ENCODE results near the gene MC2R.

MC2R gene

DNA sequence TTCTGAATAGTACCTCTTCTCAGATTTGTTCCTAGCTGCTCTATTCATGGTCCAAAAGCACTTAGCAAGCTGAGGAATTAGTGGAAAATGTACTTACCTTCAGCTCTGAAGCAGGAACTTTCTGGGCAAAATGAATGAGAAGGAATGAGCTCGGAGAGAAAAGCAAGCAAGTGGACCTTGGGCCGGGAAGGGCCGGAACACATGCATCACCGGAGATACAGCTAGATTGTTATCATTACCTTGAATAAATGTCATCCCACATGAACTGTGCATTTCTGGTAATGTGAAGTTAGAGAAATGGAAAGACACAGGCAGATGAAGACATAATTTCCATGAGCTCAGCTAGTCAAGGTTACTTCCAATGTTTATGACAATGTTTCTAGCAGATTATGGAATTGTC lies at the start of gene MC2R:
Gene MC2R, minus strand, starts transcription at position 146 of the 400 bp plus-strand sequence. CDS start 30,018 bp downstream, outside the sequence.
- no peak for DNase-seq

- no peak for DNase-seq
Measured at GRCh38 chr18:13945811-13946210, 30.5 kb upstream of the MC2R start.

DNA sequence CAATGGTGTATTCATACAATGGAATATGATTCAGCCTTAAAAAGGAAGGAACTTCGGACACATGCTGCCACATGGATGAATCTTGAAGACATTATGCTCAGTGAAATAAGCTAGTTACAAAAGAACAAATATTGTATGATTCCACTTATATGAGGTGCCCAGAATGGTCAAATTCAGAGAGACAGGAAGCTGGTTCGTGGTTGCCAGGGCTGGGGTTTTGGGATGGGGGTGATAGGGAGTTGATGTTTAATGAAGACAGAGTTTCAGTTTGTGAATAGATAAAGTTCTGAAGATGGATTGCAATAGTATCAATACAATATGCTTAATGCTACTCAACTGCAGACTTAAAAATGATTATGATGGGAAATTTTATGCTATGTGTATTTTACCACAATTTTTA lies 28.0 kb upstream of the MC2R start:
- DNase-seq, result no peak

DNA sequence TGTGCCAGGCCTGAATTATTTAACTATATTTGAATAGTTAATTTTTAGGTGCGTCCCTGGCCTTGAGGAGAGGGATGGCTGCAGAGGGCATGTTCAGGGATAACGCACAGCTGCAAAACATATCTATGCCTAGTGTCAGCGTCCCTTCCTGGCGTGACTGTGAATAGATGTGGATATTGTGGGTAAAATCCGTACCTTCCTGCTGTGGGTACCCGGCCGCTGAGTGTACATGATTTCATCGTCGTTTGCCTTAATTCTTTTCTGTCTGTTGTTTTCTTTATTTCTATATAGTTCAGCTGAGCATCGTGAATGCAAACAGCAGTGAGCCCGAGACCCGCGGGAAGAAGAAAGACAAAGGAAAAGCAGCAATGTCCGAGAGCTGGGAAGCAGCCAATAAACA lies 25.0 kb upstream of the MC2R start:
- DNase-seq, result no peak

- no peak for DNase-seq
Measured at GRCh38 chr18:13934676-13935075, 19.3 kb upstream of the MC2R start.

GRCh38 chr18:13934058-13934457 lies 18.7 kb upstream of the MC2R start:
- DNase-seq, result no peak

DNA sequence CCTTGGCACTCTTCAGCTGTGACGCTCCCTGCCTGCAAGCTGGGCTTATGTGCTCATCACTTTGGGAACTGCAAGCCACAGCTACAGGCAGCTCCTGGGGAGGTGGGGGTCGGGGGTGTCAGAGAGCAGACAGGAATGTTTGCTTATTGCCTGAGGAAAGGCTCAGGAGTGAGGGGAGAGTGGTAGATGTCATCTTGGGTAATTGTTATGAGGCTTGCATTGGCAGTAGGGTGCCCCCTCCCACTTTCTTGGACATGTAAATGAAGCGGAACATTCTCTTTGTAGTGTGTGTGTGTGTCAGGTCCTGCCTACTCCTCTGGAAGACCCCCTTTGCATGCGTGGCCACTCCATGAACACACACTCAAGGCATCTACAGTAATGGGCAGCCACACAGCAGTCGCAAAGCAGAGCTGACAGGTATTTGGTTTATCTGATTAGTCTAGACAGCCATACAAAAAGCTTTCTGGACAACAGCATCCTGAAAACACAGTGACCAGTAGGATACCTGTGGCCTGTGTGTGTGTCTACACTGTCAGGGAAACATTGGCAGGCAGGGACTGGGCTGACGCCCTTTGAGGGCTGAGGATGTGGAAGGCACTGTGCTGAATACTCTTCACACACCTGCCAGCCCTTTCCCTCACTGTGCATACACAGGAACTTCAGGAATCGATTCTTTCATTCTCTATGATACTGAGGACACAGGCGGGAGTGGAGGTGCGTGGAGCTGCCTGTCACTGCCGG lies 17.1 kb upstream of the MC2R start:
- DNase-seq, result no peak

DNA sequence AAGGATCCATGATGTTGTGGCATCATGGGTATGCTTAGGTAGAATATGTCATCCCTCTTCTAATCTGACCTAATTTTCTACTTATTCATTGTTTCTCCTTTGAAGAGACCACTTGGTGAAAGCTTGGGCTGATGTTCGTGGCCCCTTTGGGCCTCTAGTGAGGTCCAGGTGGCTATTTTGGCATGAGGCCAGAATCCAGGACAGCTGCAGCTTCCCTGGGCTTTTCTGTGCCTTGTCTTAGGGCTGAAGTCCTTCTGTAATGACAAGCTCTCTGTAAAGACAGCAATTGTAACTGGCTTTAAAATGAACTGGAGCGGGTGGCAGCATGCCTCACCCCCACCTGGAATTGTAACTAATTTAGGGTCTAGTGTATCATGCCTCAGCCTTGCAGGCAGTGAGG lies 15.6 kb upstream of the MC2R start:
- no peak for DNase-seq

GRCh38 chr18:13923221-13923620 lies 7.9 kb upstream of the MC2R start:
- DNase-seq, result no peak

DNA sequence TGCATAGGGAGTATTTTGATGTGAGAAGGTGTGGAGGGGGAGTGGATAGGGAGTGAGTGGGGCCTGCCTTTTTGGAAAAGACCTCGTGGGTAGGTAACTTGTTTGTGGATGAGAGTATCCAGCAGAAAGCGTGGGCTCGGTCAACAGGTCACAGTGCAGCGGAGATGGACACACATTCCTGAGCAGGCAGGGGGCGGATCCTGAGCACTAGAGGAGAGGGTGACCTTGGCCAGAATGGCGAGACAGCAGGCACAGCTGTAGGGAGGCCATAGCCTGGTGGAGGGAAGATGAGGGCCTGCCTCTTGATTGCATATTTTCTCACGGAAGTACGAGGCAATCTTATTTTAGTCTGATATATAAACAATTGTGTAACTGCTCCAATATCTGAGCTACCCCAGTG lies 3.6 kb upstream of the MC2R start:
- no peak for DNase-seq

DNA sequence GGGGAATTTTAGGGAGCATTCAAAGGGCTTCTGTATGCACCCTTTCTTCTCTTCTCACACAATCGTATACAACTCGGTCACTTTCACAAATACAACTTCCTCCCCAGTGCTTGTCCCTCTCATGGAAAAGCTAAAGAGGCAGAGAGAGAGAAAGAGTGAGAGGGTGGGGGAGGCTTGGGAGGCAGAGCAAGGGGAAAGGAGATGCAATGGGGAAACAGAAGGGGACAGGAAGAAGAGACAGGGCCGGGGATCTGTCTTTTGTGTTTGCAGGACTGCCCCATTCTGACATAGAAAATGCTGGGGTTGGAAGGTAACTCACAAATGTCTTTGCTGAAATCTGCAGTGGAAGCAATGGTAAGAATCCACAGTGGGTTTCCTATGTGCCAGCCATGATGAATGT lies 2.1 kb upstream of the MC2R start:
- no peak for DNase-seq

DNA sequence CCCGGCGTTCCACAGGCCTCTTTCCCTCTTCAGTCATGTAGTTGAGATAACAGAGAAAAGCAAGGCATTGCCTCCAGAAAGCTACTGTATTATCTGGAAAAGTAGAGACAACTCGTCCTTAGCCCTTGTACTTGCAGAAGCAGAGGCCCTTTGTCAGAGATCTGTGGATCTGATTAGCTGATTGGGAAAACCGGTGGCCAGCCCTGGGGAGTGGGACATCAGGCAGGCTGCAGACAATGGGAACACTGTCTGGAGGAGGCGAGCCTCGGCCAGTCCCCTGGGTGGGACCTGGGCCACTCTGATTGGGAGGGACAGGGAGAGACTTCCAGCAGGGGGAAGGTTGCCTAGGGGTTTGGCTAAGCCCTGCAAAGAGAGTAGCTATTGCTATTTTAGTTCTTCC lies 1.2 kb upstream of the MC2R start:
- no peak for DNase-seq

- DNase-seq, result peak; percentile 26 to 68
Measured at GRCh38 chr18:13915995-13916431, 677 bp upstream of the MC2R start.

GRCh38 chr18:13914756-13915155 lies 580 bp downstream of the MC2R start:
- no peak for DNase-seq

- no peak for DNase-seq
Measured at GRCh38 chr18:13914170-13914569, 1.2 kb downstream of the MC2R start.

- no peak for DNase-seq
Measured at GRCh38 chr18:13913205-13913604, 2.1 kb downstream of the MC2R start.

DNA sequence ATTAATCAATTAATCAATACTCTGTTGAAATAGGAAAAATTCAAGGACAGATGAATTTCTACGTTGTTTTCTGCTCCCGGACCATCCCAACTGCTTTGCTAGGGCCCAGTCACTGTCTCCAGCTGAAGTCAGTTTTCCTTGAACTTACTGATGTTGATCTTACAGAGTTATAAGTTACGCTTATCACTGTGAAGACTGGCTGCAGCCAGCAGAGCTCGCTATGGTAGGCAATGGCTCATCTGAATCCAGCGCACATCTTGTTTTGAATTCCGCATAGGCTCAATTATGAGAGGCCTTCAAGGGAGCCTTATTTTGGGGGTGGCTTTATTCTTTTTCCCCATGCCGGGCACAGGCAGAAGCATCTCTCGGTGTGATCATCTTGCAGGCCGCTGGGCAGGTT lies 2.7 kb downstream of the MC2R start:
- no peak for DNase-seq

DNA sequence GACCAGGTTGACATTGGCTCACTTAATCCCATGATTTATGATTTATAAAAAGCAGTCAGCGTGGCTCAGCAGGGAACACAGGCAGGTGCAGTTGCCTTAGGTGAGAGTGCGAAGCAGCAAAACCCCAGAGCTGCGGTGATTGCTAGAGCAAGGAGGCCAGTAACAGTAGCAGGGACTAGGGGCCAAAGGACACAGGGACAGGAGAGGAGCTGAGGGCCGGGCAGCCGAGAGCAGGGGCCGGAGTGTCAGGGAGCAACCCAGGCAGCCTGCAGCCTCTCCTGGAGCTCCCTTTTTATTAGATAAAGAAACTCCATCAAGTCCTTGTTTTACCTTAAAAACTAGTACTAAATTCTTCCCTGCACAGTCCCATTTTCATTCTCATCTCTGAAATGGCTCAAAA lies 4.3 kb downstream of the MC2R start:
- no peak for DNase-seq

GRCh38 chr18:13910501-13910900 lies 4.8 kb downstream of the MC2R start:
- DNase-seq, result no peak

DNA sequence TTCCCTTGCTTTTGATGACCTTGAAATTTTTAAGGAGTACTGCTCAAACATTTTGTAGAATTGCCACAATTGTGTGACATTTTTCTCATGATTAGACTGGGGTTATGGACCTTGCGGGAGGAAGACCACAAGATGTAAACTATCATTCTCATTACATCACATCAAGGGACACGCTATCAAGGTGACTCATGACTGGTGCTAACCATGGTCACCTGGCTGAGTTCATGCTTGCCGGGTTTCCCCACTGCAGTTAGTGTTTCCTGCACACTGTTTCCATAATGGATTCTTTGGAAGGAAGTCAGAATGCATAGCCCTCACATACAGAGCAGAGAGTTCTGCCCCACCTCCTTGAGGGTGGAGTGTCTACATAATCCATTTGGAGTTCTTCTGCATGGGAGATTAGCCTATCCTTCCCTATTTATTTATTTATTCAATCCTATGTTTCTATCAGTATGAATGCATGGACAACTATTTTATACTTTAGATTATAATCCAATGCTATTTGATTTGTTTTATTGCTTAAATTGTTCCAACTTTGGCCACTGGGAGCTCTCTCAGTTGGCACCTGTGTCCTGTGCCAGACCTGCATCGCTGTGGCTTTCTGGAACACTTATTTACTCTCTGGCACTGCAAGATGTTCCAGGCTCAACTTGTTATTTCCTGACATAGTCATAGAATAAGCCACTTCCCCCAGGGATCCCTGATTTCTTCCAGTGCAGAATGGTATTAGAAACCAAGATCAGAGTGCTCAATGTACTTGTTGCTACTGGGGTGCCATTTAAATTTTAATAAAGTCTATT lies 6.0 kb downstream of the MC2R start:
- DNase-seq, result no peak

GRCh38 chr18:13900633-13901032 lies 14.7 kb downstream of the MC2R start:
- DNase-seq, result no peak

- DNase-seq, result no peak
Measured at GRCh38 chr18:13895505-13896033, 19.8 kb downstream of the MC2R start.

DNA sequence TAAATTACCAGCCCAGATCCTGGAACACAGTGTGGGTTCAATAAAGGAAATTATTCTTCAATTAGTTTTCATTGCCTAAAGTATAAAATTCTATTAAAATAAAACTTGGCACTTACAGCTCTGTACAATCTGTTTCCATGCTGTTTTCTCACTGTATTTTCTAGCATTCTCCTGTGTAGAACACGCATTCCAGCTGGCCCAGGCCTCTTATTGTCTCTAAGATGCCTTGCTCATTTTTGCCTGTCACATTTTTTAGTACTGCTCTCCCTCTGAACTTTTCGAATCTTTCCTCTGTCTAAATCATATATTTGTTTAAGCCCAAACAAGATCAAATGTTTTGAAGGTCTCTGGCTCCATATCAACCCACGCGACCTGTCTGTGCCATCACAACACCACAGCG lies 20.8 kb downstream of the MC2R start:
- no peak for DNase-seq

GRCh38 chr18:13893418-13893760 lies 21.9 kb downstream of the MC2R start:
- no peak for DNase-seq

All from cerebellar nuclear complex (tissue), 1 donor.